GM12873 (cell line): ENCODE data around the gene SLC5A11.
A peak's percentile ranks its signal among the peaks of the same experiment; 100 is the strongest.

Source experiments
- CTCF ChIP-seq: IDR thresholded peaks from 2 replicates; pipeline ENCODE4 v1.5.1; 2012; ENCODE audit warnings: low read depth, mild to moderate bottlenecking, moderate library complexity, low read length, control low read depth; ENCODE audit not compliant: insufficient read depth; ENCODE audit errors: missing control alignments

The SLC5A11 gene

DNA sequence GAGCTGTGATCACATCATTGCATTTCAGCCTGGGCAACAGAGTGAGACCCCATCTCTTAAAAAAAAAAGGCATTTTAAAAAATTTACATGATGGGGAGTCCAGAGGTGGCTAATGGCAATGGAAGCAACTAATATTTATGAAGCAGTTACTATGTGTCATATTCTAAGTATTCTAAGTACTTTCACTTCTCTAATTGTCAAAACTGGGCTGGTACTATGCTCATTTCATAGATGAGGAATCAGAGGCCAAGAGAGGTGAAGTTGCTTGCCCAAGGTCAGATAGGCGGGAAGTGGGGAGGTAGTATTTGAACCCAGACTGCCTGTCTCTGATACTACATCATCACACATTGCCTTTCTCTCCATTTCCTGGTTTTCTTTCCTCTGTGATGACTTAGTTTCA lies 50.7 kb downstream of the SLC5A11 start:
- no peak for TF ChIP-seq CTCF

GRCh38 chr16:24900230-24900629 lies 54.5 kb downstream of the SLC5A11 start:
- no peak for TF ChIP-seq CTCF

DNA sequence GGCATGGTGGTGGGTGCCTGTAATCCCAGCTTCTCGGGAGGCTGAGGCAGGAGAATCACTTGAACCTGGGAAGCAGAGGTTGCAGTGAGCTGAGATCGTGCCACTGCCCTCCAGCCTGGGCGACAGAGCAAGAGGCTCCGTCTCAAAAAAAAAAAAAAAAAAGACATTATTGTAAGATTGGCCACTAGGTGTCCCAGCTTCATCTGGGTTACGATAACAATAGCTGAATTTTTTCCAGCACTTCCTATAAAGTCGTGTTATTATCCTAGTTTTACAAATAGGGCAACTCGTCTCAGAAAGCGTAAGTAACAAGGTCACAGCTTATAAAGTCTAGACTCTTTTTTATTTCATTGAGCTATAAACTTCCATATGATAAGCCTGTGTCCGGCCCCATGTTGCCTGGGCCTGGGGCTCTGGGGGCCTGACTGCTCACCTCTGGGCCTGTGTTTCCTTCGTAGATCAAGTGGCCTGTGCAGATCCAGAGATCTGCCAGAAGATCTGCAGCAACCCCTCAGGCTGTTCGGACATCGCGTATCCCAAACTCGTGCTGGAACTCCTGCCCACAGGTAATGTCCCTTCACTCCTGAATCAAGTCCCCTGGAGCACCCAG lies 60.5 kb downstream of the SLC5A11 start:
- peak; percentile 48 for TF ChIP-seq CTCF

GRCh38 chr16:24906901-24907300 lies 61.1 kb downstream of the SLC5A11 start:
- no peak for TF ChIP-seq CTCF

GRCh38 chr16:24908716-24909115 lies 63.0 kb downstream of the SLC5A11 start:
- TF ChIP-seq CTCF, result no peak

DNA sequence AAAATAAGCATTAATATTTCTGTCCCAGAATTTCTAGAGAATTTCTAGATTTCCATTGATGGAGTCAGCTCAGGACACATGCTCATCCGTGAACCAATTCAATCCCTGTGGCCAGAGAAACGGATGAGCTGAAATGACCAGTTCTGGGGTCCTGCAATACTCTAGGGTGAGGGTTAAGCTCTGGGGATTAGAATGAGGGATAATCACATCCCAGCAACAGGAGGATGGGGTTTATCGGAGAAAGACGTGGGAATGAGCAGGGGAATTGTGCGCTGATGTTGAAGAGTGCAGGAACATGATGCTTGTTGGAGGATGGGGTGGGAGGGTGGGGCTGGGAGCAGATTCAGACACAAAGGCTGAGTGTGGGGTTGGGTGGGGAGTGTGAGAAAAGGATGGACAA lies 64.1 kb downstream of the SLC5A11 start:
- TF ChIP-seq CTCF, result no peak

GRCh38 chr16:24915019-24915418 lies 69.3 kb downstream of the SLC5A11 start:
- TF ChIP-seq CTCF, result no peak
